Peyer's patch (tissue), 4 donors: ENCODE results near the gene PAH. TPM values are rescaled to one million over a fixed set of nuclear protein-coding genes. Genes with fewer than 3 reads are reported as not detected.

Experiments
- DNase-seq, 3 donors: peaks; one replicate each; pipeline ENCODE4 v3.0.0-alpha.2; 2017 to 2019
- H3K27ac ChIP-seq, 4 donors: fragments of 200-600 bp; sonication (generic); one replicate each; pipeline ENCODE4 v1.5.1; 2016 to 2019
- H3K27me3 ChIP-seq, 2 donors: fragments of 200-600 bp; sonication (generic); one replicate each; pipeline ENCODE4 v1.5.1; 2019
- H3K36me3 ChIP-seq, 3 donors: fragments of 200-600 bp; sonication (generic); one replicate each; pipeline ENCODE4 v1.5.1; 2016 to 2019
- H3K4me1 ChIP-seq, 4 donors: fragments of 200-600 bp; sonication (generic); one replicate each; pipeline ENCODE4 v1.5.1; 2016 to 2019
- H3K4me3 ChIP-seq, 4 donors: fragments of 200-600 bp; sonication (generic); 1 replicate in 3 of 4; 2 replicates in 1 of 4; pipeline ENCODE4 v1.5.1; 2016 to 2019; ENCODE audit warnings: mild to moderate bottlenecking in 1 of 4
- H3K9me3 ChIP-seq, 4 donors: fragments of 200-600 bp; sonication (generic); one replicate each; pipeline ENCODE4 v1.5.1; 2016 to 2019; ENCODE audit warnings: mild to moderate bottlenecking in 1 of 4
- POLR2A ChIP-seq, 2 donors: fragments of 450-650 bp; IDR thresholded peaks; one replicate each; pipeline ENCODE4 v1.5.1; 2017; ENCODE audit warnings: antibody characterized with exemption in 2 of 2, mild to moderate bottlenecking in 2 of 2, moderate library complexity in 2 of 2
- total RNA-seq, 4 donors: library from RNA; depleted of rRNA; stranded (reverse); fragments of >200 nt; gene quantifications; one replicate each; pipeline ENCODE4 v1.1.0, GENCODE V29; 2016
- TF ChIP-seq, protein P1 (sequence below), 6 experiments: fragments of 450-650 bp in 4 of 6; fragments of 200-600 bp in 2 of 6; sonication (generic) in 1 of 6; IDR thresholded peaks; one replicate each; pipeline ENCODE4 v1.5.1; 2017 to 2019; ENCODE audit warnings: antibody characterized with exemption in 6 of 6, mild to moderate bottlenecking in 3 of 6, moderate library complexity in 1 of 6

The PAH gene
- total RNA-seq, 4 donors from 2014 or later = not detected

GRCh38 chr12:102903337-102904007 is 13.6 kb downstream of the PAH start:
- H3K27ac ChIP-seq = no peak overlapping the region
- H3K4me1 ChIP-seq = no peaks in the 10 kb centered on the region
- TF ChIP-seq, protein P1, sequence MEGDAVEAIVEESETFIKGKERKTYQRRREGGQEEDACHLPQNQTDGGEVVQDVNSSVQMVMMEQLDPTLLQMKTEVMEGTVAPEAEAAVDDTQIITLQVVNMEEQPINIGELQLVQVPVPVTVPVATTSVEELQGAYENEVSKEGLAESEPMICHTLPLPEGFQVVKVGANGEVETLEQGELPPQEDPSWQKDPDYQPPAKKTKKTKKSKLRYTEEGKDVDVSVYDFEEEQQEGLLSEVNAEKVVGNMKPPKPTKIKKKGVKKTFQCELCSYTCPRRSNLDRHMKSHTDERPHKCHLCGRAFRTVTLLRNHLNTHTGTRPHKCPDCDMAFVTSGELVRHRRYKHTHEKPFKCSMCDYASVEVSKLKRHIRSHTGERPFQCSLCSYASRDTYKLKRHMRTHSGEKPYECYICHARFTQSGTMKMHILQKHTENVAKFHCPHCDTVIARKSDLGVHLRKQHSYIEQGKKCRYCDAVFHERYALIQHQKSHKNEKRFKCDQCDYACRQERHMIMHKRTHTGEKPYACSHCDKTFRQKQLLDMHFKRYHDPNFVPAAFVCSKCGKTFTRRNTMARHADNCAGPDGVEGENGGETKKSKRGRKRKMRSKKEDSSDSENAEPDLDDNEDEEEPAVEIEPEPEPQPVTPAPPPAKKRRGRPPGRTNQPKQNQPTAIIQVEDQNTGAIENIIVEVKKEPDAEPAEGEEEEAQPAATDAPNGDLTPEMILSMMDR (IDR thresholded peaks at IDR 0.05) = no peak
- TF ChIP-seq POLR2A (IDR thresholded peaks at IDR 0.05) = no peak
- H3K36me3 ChIP-seq = no peaks in the 10 kb centered on the region
- DNase-seq = no peak
- H3K27me3 ChIP-seq = no peaks in the 10 kb centered on the region
- H3K9me3 ChIP-seq = no peaks in the 10 kb centered on the region
- H3K4me3 ChIP-seq = no peak overlapping the region

DNA sequence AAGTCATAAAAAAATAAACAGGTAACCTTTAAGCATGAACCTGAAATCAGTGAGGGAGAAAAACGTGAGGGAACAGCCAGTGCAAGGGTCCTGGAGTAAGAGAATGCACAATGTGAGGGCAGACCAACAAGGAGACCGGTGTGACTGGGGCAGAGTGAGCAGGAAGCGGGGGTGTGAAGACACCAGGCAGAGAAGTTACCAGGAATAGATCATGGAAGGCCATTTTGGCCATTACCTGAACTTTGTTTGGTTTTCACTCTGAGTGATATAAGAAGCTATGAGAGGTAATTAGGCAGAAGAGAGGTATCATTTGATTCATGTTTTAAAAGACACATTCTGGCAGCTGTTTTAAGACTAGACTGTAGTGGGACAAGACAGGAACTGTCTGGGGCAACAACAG is 15.0 kb downstream of the PAH start:
- Histone ChIP-seq H3K9me3 (no peaks in the 10 kb centered on the region), H3K27me3 (no peaks in the 10 kb centered on the region), H3K4me3 (no peak overlapping the region), H3K27ac (no peak overlapping the region), H3K4me1 (no peaks in the 10 kb centered on the region), H3K36me3 (no peaks in the 10 kb centered on the region)
- TF ChIP-seq, protein P1 (IDR thresholded peaks at IDR 0.05) = no peak
- no peak for TF ChIP-seq POLR2A (IDR thresholded peaks at IDR 0.05)
- no peak for DNase-seq

DNA sequence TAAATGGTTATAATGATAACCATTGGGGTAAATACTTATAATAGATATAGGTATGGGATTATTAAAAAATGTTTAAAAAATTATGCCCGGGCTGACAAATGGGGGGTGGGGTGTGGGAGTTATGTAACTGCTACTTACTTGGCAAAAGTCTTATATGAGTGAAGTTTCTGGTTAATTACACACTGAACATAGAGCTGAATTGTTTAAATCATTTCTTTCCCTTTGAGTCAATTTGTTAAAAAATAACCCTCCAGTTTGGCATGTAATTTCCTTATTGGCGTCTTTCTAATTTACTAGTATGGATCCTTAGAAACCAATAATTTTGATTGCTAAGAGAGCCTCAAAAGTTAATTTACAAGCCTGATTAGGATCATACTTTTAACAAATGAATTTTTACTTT is 16.7 kb downstream of the PAH start:
- H3K9me3 ChIP-seq = no peaks in the 10 kb centered on the region
- H3K36me3 ChIP-seq = no peaks in the 10 kb centered on the region
- DNase-seq = no peak
- no peaks in the 10 kb centered on the region for H3K4me1 ChIP-seq
- no peak overlapping the region for H3K27ac ChIP-seq
- no peaks in the 10 kb centered on the region for H3K27me3 ChIP-seq
- TF ChIP-seq, protein P1 (IDR thresholded peaks at IDR 0.05) = no peak
- no peak for TF ChIP-seq POLR2A (IDR thresholded peaks at IDR 0.05)
- H3K4me3 ChIP-seq = no peak overlapping the region

GRCh38 chr12:102896067-102896466 is 21.0 kb downstream of the PAH start:
- DNase-seq = no peak
- Histone ChIP-seq H3K27me3 (no peaks in the 10 kb centered on the region), H3K27ac (no peak overlapping the region), H3K36me3 (no peaks in the 10 kb centered on the region), H3K4me1 (no peaks in the 10 kb centered on the region), H3K9me3 (no peaks in the 10 kb centered on the region), H3K4me3 (no peak overlapping the region)
- no peak for TF ChIP-seq POLR2A (IDR thresholded peaks at IDR 0.05)
- TF ChIP-seq, protein P1 (IDR thresholded peaks at IDR 0.05) = no peak

- H3K27me3 ChIP-seq = no peaks in the 10 kb centered on the region
- H3K4me1 ChIP-seq = no peaks in the 10 kb centered on the region
- no peak for TF ChIP-seq POLR2A (IDR thresholded peaks at IDR 0.05)
- TF ChIP-seq, protein P1 (IDR thresholded peaks at IDR 0.05) = no peak
- no peak overlapping the region for H3K4me3 ChIP-seq
- H3K36me3 ChIP-seq = no peaks in the 10 kb centered on the region
- no peak overlapping the region for H3K27ac ChIP-seq
- no peaks in the 10 kb centered on the region for H3K9me3 ChIP-seq
- DNase-seq = no peak
Observed at GRCh38 chr12:102891756-102892155, 25.3 kb downstream of the PAH start.

- no peaks in the 10 kb centered on the region for H3K27me3 ChIP-seq
- no peaks in the 10 kb centered on the region for H3K9me3 ChIP-seq
- no peak for DNase-seq
- H3K4me3 ChIP-seq = no peak overlapping the region
- H3K4me1 ChIP-seq = no peaks in the 10 kb centered on the region
- H3K36me3 ChIP-seq = no peaks in the 10 kb centered on the region
- H3K27ac ChIP-seq = no peak overlapping the region
- TF ChIP-seq POLR2A (IDR thresholded peaks at IDR 0.05) = no peak
- TF ChIP-seq, protein P1 (IDR thresholded peaks at IDR 0.05) = no peak
Observed at GRCh38 chr12:102888511-102888910, 28.5 kb downstream of the PAH start.
